ENCODE measurements around the gene ESF1. TPM values are rescaled to one million over a fixed set of nuclear protein-coding genes. Genes with fewer than 3 reads are reported as not detected.

ESF1 gene
- total and polyA plus RNA-seq, 8 donors, result 11.3 to 32.4 (median 26.0) TPM

DNA sequence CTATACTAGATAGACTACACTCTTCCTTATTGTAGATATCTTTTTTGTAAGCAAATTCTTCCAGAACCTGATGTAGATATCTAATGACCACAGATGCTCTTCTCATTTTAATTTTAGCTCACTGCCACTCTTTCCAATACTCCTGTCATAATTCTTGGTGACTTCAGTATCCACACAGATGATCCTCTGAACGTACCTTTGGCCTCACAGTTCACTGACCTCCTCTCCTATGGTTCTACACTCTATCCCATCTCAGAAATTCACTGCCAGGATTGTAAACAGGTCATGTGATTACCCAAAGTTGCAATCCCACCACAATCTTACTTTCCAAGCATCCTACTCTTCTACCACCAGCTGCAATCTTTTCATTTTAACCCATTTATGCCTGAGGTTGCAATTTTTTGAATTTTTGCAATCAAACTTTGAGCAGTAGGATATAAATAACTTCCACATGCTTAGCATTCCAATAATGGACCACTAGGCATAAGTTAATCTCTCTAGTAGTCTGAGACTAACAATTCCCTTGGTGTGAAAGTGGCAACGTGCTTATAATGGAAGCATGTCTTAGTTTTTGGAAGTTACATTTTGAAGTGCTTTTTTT, 31.2 kb downstream of the ESF1 start:
- DNase-seq, result no peak
- H3K27ac ChIP-seq, result no peak overlapping the region
- intact Hi-C loops (cut with DNase I), result no loop called here
- no peak for ATAC-seq
- no peaks in the 10 kb centered on the region for H3K4me1 ChIP-seq
- TF ChIP-seq, protein P1, sequence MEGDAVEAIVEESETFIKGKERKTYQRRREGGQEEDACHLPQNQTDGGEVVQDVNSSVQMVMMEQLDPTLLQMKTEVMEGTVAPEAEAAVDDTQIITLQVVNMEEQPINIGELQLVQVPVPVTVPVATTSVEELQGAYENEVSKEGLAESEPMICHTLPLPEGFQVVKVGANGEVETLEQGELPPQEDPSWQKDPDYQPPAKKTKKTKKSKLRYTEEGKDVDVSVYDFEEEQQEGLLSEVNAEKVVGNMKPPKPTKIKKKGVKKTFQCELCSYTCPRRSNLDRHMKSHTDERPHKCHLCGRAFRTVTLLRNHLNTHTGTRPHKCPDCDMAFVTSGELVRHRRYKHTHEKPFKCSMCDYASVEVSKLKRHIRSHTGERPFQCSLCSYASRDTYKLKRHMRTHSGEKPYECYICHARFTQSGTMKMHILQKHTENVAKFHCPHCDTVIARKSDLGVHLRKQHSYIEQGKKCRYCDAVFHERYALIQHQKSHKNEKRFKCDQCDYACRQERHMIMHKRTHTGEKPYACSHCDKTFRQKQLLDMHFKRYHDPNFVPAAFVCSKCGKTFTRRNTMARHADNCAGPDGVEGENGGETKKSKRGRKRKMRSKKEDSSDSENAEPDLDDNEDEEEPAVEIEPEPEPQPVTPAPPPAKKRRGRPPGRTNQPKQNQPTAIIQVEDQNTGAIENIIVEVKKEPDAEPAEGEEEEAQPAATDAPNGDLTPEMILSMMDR (IDR thresholded peaks at IDR 0.05), result no peak
- H3K27me3 ChIP-seq, result no peaks in the 10 kb centered on the region
- no peaks in the 10 kb centered on the region for H3K9me3 ChIP-seq
- no peak overlapping the region for H3K4me3 ChIP-seq
- peaks cover 0 to 43% of the 10 kb centered on the region in 2 donors for H3K36me3 ChIP-seq

DNA sequence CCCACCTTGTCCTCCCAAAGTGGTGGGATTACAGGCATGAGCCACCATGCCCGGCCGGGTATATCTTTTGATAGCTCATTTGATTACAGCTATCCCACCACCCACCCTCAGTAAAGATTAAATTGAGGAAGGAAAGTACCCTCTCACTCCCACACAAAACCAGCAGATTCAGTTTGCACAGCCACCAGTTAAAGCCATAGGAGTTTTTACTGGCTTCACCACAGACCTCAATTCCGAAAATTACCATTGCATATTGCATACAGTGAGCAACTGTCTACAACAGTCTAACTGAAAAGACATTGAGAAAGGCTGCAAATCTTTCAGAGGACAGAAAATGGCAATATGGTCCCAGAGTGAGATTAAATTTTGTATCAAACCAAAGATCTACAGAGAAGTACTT, 34.9 kb downstream of the ESF1 start:
- Histone ChIP-seq H3K27ac (no peak overlapping the region), H3K4me3 (no peak overlapping the region), H3K36me3 (peaks cover 0 to 22% of the 10 kb centered on the region in 2 donors), H3K4me1 (no peaks in the 10 kb centered on the region), H3K27me3 (no peaks in the 10 kb centered on the region), H3K9me3 (no peaks in the 10 kb centered on the region)
- ATAC-seq (no peak), DNase-seq (no peak)
- TF ChIP-seq, protein P1 (IDR thresholded peaks at IDR 0.05), result no peak
- intact Hi-C loops (cut with DNase I), result no loop called here

DNA sequence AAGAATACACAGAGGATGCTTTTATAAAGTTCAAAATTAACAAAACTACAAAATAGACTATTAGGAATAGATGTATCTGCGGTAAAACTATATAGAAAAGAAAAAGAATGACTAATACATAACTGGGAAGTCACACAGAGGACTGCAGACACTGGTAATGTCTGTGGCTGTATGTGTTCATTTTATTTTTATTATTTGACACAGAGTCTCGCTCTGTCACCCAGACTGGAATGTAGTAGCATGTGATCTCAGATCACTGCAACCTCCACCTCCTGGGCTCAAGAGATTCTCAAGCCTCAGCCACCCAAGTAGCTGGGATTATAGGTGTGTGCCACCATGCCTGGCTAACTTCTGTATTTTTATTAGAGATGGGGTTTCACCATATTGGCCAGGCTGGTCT, 38.9 kb downstream of the ESF1 start:
- peaks cover 0 to 23% of the 10 kb centered on the region in 2 donors for H3K36me3 ChIP-seq
- intact Hi-C loops (cut with DNase I), result no loop called here
- TF ChIP-seq, protein P1 (IDR thresholded peaks at IDR 0.05), result no peak
- no peak for DNase-seq
- H3K27me3 ChIP-seq, result no peaks in the 10 kb centered on the region
- no peaks in the 10 kb centered on the region for H3K9me3 ChIP-seq
- no peaks in the 10 kb centered on the region for H3K4me1 ChIP-seq
- ATAC-seq, result no peak
- no peak overlapping the region for H3K4me3 ChIP-seq
- H3K27ac ChIP-seq, result no peak overlapping the region

DNA sequence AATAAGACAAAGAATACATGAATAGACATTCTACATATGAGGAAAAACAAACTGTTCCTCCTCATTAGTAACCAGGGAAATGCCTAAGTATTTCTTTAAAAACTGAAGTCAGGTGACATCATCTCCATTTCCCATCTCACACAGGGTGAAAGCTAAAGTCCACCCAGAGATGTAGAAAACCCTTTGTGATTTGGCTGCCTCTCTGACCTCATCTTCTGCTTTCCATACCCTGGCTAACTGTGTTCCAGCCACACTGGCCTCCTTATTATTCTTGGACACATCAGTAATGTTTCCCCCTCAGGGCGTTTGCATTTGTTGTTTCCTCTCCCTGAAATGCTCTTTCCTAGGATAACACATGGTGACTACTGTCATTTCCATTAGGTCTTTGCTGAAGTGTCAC, 40.4 kb downstream of the ESF1 start:
- Histone ChIP-seq H3K27me3 (no peaks in the 10 kb centered on the region), H3K9me3 (peaks cover 0 to 3% of the 10 kb centered on the region in 2 donors), H3K36me3 (peaks cover 0 to 23% of the 10 kb centered on the region in 2 donors), H3K4me3 (no peak overlapping the region), H3K27ac (no peak overlapping the region), H3K4me1 (no peaks in the 10 kb centered on the region)
- TF ChIP-seq, protein P1 (IDR thresholded peaks at IDR 0.05), result no peak
- ATAC-seq, result no peak
- DNase-seq, result no peak
- intact Hi-C loops (cut with DNase I), result no loop called here

DNA sequence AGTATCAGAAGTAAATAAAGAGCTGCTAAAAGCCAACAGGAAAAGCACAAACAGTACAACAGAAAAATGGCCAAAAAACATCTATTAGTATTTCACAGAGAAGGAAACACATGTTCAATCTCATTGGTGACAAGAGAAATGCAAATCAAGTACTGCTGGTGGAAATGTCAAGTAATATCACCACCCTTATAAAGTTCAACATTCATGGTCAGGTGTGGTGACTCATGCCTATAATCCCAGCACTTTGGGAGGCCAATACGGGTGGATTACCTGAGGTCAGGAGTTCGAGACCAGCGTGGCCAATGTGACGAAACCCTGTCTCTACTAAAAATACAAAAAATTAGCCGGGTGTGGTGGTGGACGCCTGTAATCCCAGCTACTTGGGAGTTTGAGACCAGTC, 42.8 kb downstream of the ESF1 start:
- H3K27me3 ChIP-seq, result no peaks in the 10 kb centered on the region
- peaks cover 0 to 20% of the 10 kb centered on the region in 2 donors for H3K36me3 ChIP-seq
- intact Hi-C loops (cut with DNase I), result no loop called here
- no peak overlapping the region for H3K4me3 ChIP-seq
- TF ChIP-seq, protein P1 (IDR thresholded peaks at IDR 0.05), result no peak
- no peak overlapping the region for H3K27ac ChIP-seq
- DNase-seq, result no peak
- no peaks in the 10 kb centered on the region for H3K4me1 ChIP-seq
- ATAC-seq, result no peak
- H3K9me3 ChIP-seq, result peaks cover 0 to 3% of the 10 kb centered on the region in 2 donors
